Endodermal cell (in vitro differentiated cells): ENCODE data around the gene OPCML. TPM values are rescaled to one million over a fixed set of nuclear protein-coding genes. Genes with fewer than 3 reads are reported as not detected.

ENCODE experiments used
- DNase-seq: peaks from one replicate; pipeline ENCODE4 v3.0.0-alpha.2; 2017
- H3K27ac ChIP-seq: 2 replicates; pipeline ENCODE4 v1.5.1; 2013; ENCODE audit warnings: mild to moderate bottlenecking, low read depth, low read length, moderate library complexity
- H3K27me3 ChIP-seq: 2 replicates; pipeline ENCODE4 v1.6.1; 2013; ENCODE audit warnings: mild to moderate bottlenecking, low read length, moderate library complexity; ENCODE audit not compliant: insufficient read depth, control insufficient read depth, poor library complexity, severe bottlenecking
- H3K36me3 ChIP-seq: 2 replicates; pipeline ENCODE4 v1.7.0; 2013; ENCODE audit warnings: mild to moderate bottlenecking, low read length, moderate library complexity; ENCODE audit not compliant: control insufficient read depth, insufficient read depth
- H3K4me1 ChIP-seq: one replicate; pipeline ENCODE4 v1.7.0; 2013; ENCODE audit warnings: low read length; ENCODE audit not compliant: control insufficient read depth, insufficient read depth
- H3K4me3 ChIP-seq: 2 replicates; pipeline ENCODE4 v1.5.1; 2013; ENCODE audit warnings: mild to moderate bottlenecking, low read length, moderate library complexity
- H3K9ac ChIP-seq: 2 replicates; pipeline ENCODE4 v1.6.1; 2013; ENCODE audit warnings: mild to moderate bottlenecking, low read length, moderate library complexity; ENCODE audit not compliant: poor library complexity, severe bottlenecking; ENCODE audit errors: extremely low read depth
- H3K9me3 ChIP-seq: 2 replicates; pipeline ENCODE4 v1.6.1; 2013; ENCODE audit warnings: mild to moderate bottlenecking, low read length, moderate library complexity; ENCODE audit not compliant: control insufficient read depth
- H3K27ac Mint-ChIP-seq: 2 replicates; pipeline ENCODE4 v1.8.0; 2020; ENCODE audit warnings: mixed read lengths
- H3K27me3 Mint-ChIP-seq: 2 replicates; pipeline ENCODE4 v1.8.0; 2021; ENCODE audit warnings: mild to moderate bottlenecking, mixed read lengths; ENCODE audit not compliant: insufficient read depth
- H3K36me3 Mint-ChIP-seq: 2 replicates; pipeline ENCODE4 v1.8.0; 2020; ENCODE audit warnings: low read depth, mixed read lengths
- H3K4me1 Mint-ChIP-seq: 2 replicates; pipeline ENCODE4 v1.8.0; 2020; ENCODE audit warnings: mixed read lengths
- H3K4me3 Mint-ChIP-seq: 2 replicates; pipeline ENCODE4 v1.8.0; 2020; ENCODE audit warnings: mild to moderate bottlenecking, moderate library complexity, mixed read lengths
- H3K9me3 Mint-ChIP-seq: 2 replicates; pipeline ENCODE4 v1.8.0; 2020; ENCODE audit warnings: mild to moderate bottlenecking, mixed read lengths
- CTCF ChIP-seq: fragments of 200-600 bp; sonication (generic); conservative IDR thresholded peaks from 2 replicates; pipeline ENCODE4 v1.5.0; 2021; ENCODE audit warnings: antibody characterized with exemption, mild to moderate bottlenecking
- WGBS, 2 experiments: methylation state at CpG; one replicate each; pipeline versions ENCODE4 v1.1.5 to v1.1.7; 2013; ENCODE audit warnings: missing lambda C conversion rate in 2 of 2, mixed read lengths in 1 of 2; ENCODE audit not compliant: insufficient coverage in 1 of 2, insufficient read length in 1 of 2; 5-methylcytosine and 5-hydroxymethylcytosine counted together
- total RNA-seq, 2 donors: library from RNA; stranded (reverse); fragmentation: NEBNext Ultra II Directional in 1 of 2; extraction: Animal tissue kit (Norgen Biotek cat#: 25700) in 1 of 2; gene quantifications; 2 replicates in 1 of 2; 3 replicates in 1 of 2; pipeline ENCODE4 v1.2.1, GENCODE V29; 2021

The OPCML gene
- total RNA-seq, 2 donors from 2014 or later = 0.49 to 0.86 TPM

GRCh38 chr11:133266986-133267385 is 265.3 kb downstream of the OPCML start:
- Mint-ChIP-seq H3K27ac (no peak overlapping the region), H3K36me3 (no peaks in the 10 kb centered on the region), H3K4me1 (no peaks in the 10 kb centered on the region), H3K27me3 (peaks cover 2% of the 10 kb centered on the region), H3K9me3 (no peaks in the 10 kb centered on the region), H3K4me3 (no peak overlapping the region)
- 95 to 100% methylated on average over 5 to 6 of the region's 6 CpGs for WGBS, 2 experiments
- Histone ChIP-seq H3K9ac (no peak overlapping the region), H3K4me3 (no peak overlapping the region), H3K9me3 (no peaks in the 10 kb centered on the region), H3K27me3 (no peaks in the 10 kb centered on the region), H3K36me3 (no peaks in the 10 kb centered on the region), H3K4me1 (no peaks in the 10 kb centered on the region), H3K27ac (no peak overlapping the region)
- DNase-seq = no peak
- TF ChIP-seq CTCF = no peak

- no peaks in the 10 kb centered on the region for H3K9me3 ChIP-seq
- H3K4me3 Mint-ChIP-seq = no peak overlapping the region
Measured at GRCh38 chr11:133265530-133266035, 266.7 kb downstream of the OPCML start.

GRCh38 chr11:133263332-133263731 is 269.0 kb downstream of the OPCML start:
- H3K9me3 Mint-ChIP-seq = no peaks in the 10 kb centered on the region
- H3K27me3 ChIP-seq = no peaks in the 10 kb centered on the region
- H3K4me3 Mint-ChIP-seq = no peak overlapping the region
- no peaks in the 10 kb centered on the region for H3K36me3 Mint-ChIP-seq
- H3K27ac ChIP-seq = no peak overlapping the region
- H3K9ac ChIP-seq = no peak overlapping the region
- WGBS, 2 experiments = 82 to 94% methylated on average over 2 of the region's 2 CpGs
- no peaks in the 10 kb centered on the region for H3K9me3 ChIP-seq
- H3K36me3 ChIP-seq = no peaks in the 10 kb centered on the region
- no peak overlapping the region for H3K27ac Mint-ChIP-seq
- no peaks in the 10 kb centered on the region for H3K4me1 ChIP-seq
- H3K27me3 Mint-ChIP-seq = peaks cover 2% of the 10 kb centered on the region
- H3K4me3 ChIP-seq = no peak overlapping the region
- no peaks in the 10 kb centered on the region for H3K4me1 Mint-ChIP-seq
- DNase-seq = no peak
- no peak for TF ChIP-seq CTCF

More at GRCh38 chr11:133265530-133266035, 266.7 kb downstream of the OPCML start:
- no peak for TF ChIP-seq CTCF
- Mint-ChIP-seq H3K9me3 (no peaks in the 10 kb centered on the region), H3K27me3 (peaks cover 2% of the 10 kb centered on the region), H3K36me3 (no peaks in the 10 kb centered on the region), H3K4me1 (no peaks in the 10 kb centered on the region), H3K27ac (no peak overlapping the region)
- DNase-seq = no peak
- WGBS, 2 experiments = 89 to 94% methylated on average over 8 to 11 of the region's 11 CpGs
- H3K9ac ChIP-seq = no peak overlapping the region
- H3K4me1 ChIP-seq = no peaks in the 10 kb centered on the region
- no peaks in the 10 kb centered on the region for H3K36me3 ChIP-seq
- no peaks in the 10 kb centered on the region for H3K27me3 ChIP-seq
- H3K4me3 ChIP-seq = no peak overlapping the region
- H3K27ac ChIP-seq = no peak overlapping the region
